ENCODE results near the gene F2RL3. TPM values are rescaled to one million over a fixed set of nuclear protein-coding genes. Genes with fewer than 3 reads are reported as not detected.

The F2RL3 gene
- total and polyA plus RNA-seq, 9 donors: 0.19 to 0.67 (median 0.31) TPM

DNA sequence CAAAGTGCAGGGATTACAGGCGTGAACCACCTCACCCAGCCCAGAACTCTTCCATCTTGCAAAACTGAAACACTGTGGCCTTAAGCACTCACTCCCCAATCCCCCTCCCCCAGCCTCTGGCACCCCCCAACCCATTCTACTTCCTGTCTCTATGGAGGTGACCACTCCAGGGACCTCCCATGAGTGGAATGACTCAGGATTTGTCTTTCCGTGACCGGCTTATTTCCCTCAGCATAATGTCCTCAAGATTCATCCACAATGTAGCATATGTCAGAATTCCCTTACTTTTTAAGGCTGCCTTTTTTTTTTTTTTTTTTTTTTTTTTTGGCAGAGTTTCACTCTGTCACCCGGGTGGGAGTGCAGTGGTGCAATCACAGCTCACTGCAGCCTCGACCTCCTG is 3.6 kb upstream of the F2RL3 start:
- no peak for DNase-seq
- WGBS (ENCODE audit: insufficient coverage): 100% methylated on average over 1 of the region's 5 CpGs
- Histone ChIP-seq H3K27me3 (ENCODE audit: control insufficient read depth, insufficient read depth, low read length) (peaks cover 7% of the 10 kb centered on the region), H3K4me1 (ENCODE audit: control insufficient read depth, insufficient read depth, low read length) (peaks cover 14% of the 10 kb centered on the region), H3K4me3 (ENCODE audit: low read length) (no peak overlapping the region), H3K9me3 (replicated peaks; ENCODE audit: control insufficient read depth, low read depth, low read length) (peaks cover 24% of the 10 kb centered on the region), H3K27ac (ENCODE audit: low read length) (no peak overlapping the region), H3K36me3 (ENCODE audit: control insufficient read depth, insufficient read depth, low read length) (peaks cover 8% of the 10 kb centered on the region)

DNA sequence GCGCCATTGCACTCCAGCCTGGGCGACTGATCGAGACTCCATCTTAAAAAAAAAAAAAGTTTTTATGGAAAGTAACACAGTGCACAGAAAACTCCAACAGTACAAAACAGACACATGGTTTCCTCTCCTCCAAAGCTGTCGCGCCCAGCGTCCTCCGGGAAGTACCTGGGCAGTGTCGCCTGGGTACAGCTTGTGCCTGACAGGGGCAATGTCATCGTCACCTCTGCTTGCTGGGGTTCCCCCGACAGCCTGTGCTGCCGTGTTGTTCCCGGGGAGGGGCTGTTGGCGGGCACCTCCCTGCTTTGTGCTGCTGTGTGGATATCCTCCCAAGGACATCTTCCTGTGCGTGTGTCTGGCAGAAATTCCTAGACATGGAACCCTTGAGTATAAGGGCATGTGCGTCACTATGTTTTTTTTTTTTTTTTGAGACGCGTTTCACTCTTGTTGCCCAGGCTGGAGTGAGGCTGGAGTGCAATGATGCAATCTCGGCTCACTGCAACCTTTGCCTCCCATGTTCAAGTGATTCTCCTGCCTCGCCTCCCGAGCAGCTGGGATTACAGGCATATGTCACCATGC is 2.4 kb upstream of the F2RL3 start:
- peak; percentile 39 for DNase-seq
- H3K4me1 ChIP-seq (ENCODE audit: control insufficient read depth, insufficient read depth, low read length): peaks cover 14% of the 10 kb centered on the region
- peak overlapping the region; percentile 35 for H3K27ac ChIP-seq (ENCODE audit: low read length)
- no peaks in the 10 kb centered on the region for H3K36me3 ChIP-seq (ENCODE audit: control insufficient read depth, insufficient read depth, low read length)
- 62% methylated on average over 15 of the region's 20 CpGs for WGBS (ENCODE audit: insufficient coverage)
- H3K9me3 ChIP-seq (replicated peaks; ENCODE audit: control insufficient read depth, low read depth, low read length): peaks cover 14% of the 10 kb centered on the region
- H3K27me3 ChIP-seq (ENCODE audit: control insufficient read depth, insufficient read depth, low read length): peaks cover 7% of the 10 kb centered on the region
- H3K4me3 ChIP-seq (ENCODE audit: low read length): no peak overlapping the region

DNA sequence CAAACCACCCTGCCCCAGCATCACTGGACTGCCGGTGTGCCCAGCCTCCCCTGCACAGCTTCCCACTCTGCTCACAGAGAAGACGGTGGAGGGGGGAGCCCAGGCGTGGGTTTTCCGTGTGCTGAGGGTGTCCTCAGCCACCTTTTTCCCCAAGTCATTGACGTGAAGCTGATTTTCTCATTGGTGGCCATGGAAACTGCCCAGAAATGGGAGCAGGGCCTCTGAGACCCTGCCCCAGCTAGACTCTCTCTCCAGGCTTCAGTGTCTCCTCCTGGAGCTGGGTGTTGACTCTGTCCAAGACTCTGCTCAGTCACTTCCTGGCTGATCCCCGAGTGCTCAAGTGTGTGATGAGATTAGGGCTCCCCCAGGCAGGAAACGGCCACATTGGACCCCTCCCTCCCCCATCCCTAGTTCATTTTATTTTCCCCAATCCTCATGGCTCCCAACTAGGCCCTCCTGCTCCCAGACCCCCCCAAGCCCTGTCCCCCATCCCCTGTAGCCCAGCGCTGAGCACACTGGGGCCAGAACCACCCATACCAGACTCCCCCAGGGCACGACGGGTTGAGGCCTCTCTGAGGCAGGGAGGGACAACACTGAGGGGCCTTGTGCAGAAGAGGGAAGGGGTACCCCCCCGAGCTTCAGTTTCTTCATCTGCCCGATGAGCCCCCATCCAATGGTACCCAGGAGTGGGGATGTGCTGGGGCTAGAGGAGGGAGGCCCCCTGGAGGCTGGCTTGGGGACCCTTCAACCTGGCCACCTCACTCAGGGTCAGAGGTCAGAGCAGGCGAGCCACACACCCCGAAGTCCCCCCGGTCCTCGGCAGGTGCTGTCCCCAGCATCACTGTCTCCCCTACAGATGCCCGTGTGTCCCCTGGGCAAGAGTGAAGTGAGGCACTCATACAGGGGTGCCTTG is 1.2 kb upstream of the F2RL3 start:
- Histone ChIP-seq H3K9me3 (replicated peaks; ENCODE audit: control insufficient read depth, low read depth, low read length) (peaks cover 5% of the 10 kb centered on the region), H3K27me3 (ENCODE audit: control insufficient read depth, insufficient read depth, low read length) (peaks cover 9% of the 10 kb centered on the region), H3K4me3 (ENCODE audit: low read length) (no peak overlapping the region), H3K36me3 (ENCODE audit: control insufficient read depth, insufficient read depth, low read length) (no peaks in the 10 kb centered on the region), H3K27ac (ENCODE audit: low read length) (no peak overlapping the region), H3K4me1 (ENCODE audit: control insufficient read depth, insufficient read depth, low read length) (peaks cover 14% of the 10 kb centered on the region)
- WGBS (ENCODE audit: insufficient coverage): 71% methylated on average over 7 of the region's 17 CpGs
- DNase-seq: no peak

DNA sequence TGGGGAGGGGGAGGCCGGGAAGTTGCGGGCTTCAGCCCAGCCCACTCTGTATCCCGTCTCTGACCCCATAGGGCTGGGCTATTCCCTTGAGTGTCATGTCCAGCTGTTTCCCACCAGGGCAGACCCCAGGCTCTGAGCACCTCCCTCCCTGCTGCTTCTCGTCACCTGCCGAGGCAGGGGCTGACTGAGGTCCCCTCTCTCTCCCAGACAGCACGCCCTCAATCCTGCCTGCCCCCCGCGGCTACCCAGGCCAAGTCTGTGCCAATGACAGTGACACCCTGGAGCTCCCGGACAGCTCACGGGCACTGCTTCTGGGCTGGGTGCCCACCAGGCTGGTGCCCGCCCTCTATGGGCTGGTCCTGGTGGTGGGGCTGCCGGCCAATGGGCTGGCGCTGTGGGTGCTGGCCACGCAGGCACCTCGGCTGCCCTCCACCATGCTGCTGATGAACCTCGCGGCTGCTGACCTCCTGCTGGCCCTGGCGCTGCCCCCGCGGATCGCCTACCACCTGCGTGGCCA is 625 bp downstream of the F2RL3 start:
- Histone ChIP-seq H3K9me3 (replicated peaks; ENCODE audit: control insufficient read depth, low read depth, low read length) (no peaks in the 10 kb centered on the region), H3K27ac (ENCODE audit: low read length) (no peak overlapping the region), H3K36me3 (ENCODE audit: control insufficient read depth, insufficient read depth, low read length) (no peaks in the 10 kb centered on the region), H3K4me1 (ENCODE audit: control insufficient read depth, insufficient read depth, low read length) (peaks cover 25% of the 10 kb centered on the region), H3K4me3 (ENCODE audit: low read length) (no peak overlapping the region), H3K27me3 (ENCODE audit: control insufficient read depth, insufficient read depth, low read length) (peaks cover 9% of the 10 kb centered on the region)
- 59% methylated on average over 20 of the region's 22 CpGs for WGBS (ENCODE audit: insufficient coverage)
- DNase-seq: no peak

DNA sequence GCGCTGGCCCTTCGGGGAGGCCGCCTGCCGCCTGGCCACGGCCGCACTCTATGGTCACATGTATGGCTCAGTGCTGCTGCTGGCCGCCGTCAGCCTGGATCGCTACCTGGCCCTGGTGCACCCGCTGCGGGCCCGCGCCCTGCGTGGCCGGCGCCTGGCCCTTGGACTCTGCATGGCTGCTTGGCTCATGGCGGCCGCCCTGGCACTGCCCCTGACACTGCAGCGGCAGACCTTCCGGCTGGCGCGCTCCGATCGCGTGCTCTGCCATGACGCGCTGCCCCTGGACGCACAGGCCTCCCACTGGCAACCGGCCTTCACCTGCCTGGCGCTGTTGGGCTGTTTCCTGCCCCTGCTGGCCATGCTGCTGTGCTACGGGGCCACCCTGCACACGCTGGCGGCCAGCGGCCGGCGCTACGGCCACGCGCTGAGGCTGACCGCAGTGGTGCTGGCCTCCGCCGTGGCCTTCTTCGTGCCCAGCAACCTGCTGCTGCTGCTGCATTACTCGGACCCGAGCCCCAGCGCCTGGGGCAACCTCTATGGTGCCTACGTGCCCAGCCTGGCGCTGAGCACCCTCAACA is 1.2 kb downstream of the F2RL3 start:
- WGBS (ENCODE audit: insufficient coverage): 94% methylated on average over 48 of the region's 48 CpGs
- Histone ChIP-seq H3K4me1 (ENCODE audit: control insufficient read depth, insufficient read depth, low read length) (peaks cover 25% of the 10 kb centered on the region), H3K36me3 (ENCODE audit: control insufficient read depth, insufficient read depth, low read length) (no peaks in the 10 kb centered on the region), H3K9me3 (replicated peaks; ENCODE audit: control insufficient read depth, low read depth, low read length) (no peaks in the 10 kb centered on the region), H3K27me3 (ENCODE audit: control insufficient read depth, insufficient read depth, low read length) (peaks cover 10% of the 10 kb centered on the region), H3K27ac (ENCODE audit: low read length) (no peak overlapping the region), H3K4me3 (ENCODE audit: low read length) (no peak overlapping the region)
- DNase-seq: no peak

DNA sequence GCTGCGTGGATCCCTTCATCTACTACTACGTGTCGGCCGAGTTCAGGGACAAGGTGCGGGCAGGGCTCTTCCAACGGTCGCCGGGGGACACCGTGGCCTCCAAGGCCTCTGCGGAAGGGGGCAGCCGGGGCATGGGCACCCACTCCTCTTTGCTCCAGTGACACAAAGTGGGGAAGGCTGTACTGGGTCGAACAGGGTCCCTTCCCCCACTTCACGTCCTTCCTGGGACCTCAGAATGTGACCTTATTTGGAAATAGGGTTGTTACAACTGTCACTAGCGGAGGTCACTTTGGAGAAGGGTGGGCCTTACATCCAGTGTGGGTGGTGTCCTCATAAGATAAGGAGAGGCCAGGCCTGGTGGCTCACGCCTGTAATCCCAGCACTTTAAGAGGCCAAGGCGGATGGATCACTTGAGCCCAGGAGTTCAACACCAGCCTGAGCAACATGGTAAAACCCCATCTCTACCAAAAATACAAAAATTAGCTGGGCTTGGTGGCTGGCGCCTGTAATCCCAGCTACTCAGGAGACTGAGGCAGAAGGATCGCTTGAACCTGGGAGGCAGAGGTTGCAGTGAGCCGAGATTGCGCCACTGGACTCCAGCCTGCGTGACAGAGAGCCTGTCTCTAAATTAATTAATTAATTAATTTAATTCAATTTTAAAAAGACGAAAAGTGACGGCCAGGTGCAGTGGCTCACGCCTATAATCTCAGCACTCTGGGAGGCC is 1.8 kb downstream of the F2RL3 start:
- Histone ChIP-seq H3K27me3 (ENCODE audit: control insufficient read depth, insufficient read depth, low read length) (peaks cover 10% of the 10 kb centered on the region), H3K36me3 (ENCODE audit: control insufficient read depth, insufficient read depth, low read length) (no peaks in the 10 kb centered on the region), H3K27ac (ENCODE audit: low read length) (no peak overlapping the region), H3K4me3 (ENCODE audit: low read length) (no peak overlapping the region), H3K4me1 (ENCODE audit: control insufficient read depth, insufficient read depth, low read length) (peaks cover 26% of the 10 kb centered on the region), H3K9me3 (replicated peaks; ENCODE audit: control insufficient read depth, low read depth, low read length) (no peaks in the 10 kb centered on the region)
- 81% methylated on average over 10 of the region's 24 CpGs for WGBS (ENCODE audit: insufficient coverage)
- DNase-seq: no peak

DNA sequence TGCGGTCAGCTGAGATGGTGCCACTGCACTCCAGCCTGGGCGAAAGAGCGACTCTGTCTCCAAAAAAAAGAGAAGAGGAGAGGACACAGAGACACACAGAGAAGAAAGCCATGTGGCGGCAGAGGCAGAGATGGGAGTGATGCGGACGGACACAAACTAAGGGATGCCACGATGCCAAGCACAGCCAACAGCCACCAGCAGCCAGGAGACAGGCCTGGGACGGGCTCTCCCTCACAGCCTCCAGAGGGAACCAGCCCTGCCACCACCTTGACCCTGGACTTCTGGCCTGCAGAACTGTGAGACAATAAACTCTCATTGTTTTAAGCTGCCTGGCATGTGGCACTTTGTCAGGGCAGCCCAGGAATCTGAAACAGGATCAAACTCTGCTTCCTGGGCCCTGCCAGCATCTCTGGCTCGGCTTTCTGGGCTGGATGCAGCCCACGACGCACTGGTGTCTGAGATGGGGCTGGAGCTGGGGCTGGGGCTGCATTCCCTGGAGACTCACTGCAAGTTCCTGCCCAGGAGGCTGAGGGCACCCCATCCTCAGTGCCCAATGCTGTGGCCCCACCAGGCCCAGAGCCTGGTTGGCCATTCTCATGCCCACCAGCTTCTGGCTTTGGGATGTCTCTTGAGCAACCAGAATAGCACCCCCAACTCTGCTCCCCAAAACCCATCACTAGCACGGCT is 3.0 kb downstream of the F2RL3 start:
- DNase-seq: no peak
- Histone ChIP-seq H3K4me1 (ENCODE audit: control insufficient read depth, insufficient read depth, low read length) (peaks cover 35% of the 10 kb centered on the region), H3K27me3 (ENCODE audit: control insufficient read depth, insufficient read depth, low read length) (peaks cover 19% of the 10 kb centered on the region), H3K27ac (ENCODE audit: low read length) (no peak overlapping the region), H3K4me3 (ENCODE audit: low read length) (no peak overlapping the region), H3K36me3 (ENCODE audit: control insufficient read depth, insufficient read depth, low read length) (no peaks in the 10 kb centered on the region), H3K9me3 (replicated peaks; ENCODE audit: control insufficient read depth, low read depth, low read length) (no peaks in the 10 kb centered on the region)
- WGBS (ENCODE audit: insufficient coverage): 78% methylated on average over 11 of the region's 12 CpGs

DNA sequence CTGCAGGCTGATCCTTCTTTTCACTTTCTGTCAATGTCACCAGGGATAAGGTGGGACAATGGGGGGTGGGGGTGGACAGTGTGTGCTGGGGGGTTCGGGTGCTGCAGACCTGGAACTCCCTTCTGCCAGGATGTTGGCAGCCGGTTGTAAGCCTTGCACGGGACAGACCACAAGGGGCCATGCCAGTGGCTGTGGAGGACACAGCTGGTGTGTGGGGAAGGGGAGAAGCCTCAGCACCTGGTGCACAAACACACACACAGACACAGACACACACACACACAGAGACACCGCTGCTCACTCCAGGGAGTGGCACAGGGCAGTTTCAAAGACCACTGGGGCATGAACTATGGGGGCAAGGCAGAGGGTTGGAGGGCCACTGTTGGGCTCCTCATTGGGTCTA is 3.6 kb downstream of the F2RL3 start:
- Histone ChIP-seq H3K27me3 (ENCODE audit: control insufficient read depth, insufficient read depth, low read length) (peaks cover 19% of the 10 kb centered on the region), H3K4me1 (ENCODE audit: control insufficient read depth, insufficient read depth, low read length) (peaks cover 34% of the 10 kb centered on the region), H3K36me3 (ENCODE audit: control insufficient read depth, insufficient read depth, low read length) (no peaks in the 10 kb centered on the region), H3K27ac (ENCODE audit: low read length) (no peak overlapping the region), H3K9me3 (replicated peaks; ENCODE audit: control insufficient read depth, low read depth, low read length) (no peaks in the 10 kb centered on the region), H3K4me3 (ENCODE audit: low read length) (no peak overlapping the region)
- WGBS (ENCODE audit: insufficient coverage): 83% methylated on average over 1 of the region's 4 CpGs
- no peak for DNase-seq

DNA sequence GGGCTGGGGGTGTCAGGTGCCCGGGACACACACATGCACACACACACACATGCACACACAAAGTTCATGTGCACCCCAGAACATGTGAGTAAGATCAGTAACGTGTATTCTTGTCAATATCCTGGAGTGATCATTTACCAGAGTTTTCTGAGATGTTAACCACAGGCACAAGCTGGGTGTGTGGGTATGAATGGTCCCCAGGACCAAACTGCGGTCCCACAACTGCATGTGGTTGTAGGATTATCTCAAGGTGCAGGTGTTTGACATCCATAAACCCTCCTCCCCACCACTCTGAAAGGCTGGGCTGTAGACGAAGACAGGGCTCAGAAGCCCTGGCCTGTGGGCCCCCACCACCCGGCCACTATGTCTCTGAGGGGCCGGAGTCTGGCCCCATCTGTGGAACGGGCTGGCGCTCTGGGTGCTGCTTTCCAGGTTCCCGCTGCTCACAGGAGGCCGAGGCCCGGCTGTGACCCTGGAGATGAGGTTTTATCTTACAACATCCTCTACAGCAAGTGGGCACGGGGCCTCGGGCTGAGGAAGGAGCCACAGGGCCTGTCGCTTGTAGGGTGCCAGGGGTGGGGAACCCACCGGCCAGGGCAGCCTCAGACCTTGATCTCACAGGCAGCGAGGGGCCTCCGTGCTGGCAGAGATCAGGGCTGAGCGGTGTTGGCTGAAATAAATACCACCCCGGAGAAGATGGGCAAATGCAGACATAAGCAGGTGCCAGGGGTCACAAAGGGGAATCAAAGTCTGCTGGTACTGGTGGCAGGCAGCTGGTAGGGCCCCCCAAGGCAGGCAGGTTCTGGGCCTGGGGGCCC is 4.3 kb downstream of the F2RL3 start:
- Histone ChIP-seq H3K4me3 (ENCODE audit: low read length) (no peak overlapping the region), H3K36me3 (ENCODE audit: control insufficient read depth, insufficient read depth, low read length) (no peaks in the 10 kb centered on the region), H3K9me3 (replicated peaks; ENCODE audit: control insufficient read depth, low read depth, low read length) (no peaks in the 10 kb centered on the region), H3K27me3 (ENCODE audit: control insufficient read depth, insufficient read depth, low read length) (peaks cover 19% of the 10 kb centered on the region), H3K27ac (ENCODE audit: low read length) (no peak overlapping the region), H3K4me1 (ENCODE audit: control insufficient read depth, insufficient read depth, low read length) (peaks cover 32% of the 10 kb centered on the region)
- DNase-seq: no peak
- 74% methylated on average over 13 of the region's 19 CpGs for WGBS (ENCODE audit: insufficient coverage)
